GM12801 (cell line): Measurements from ENCODE around the gene TMEM107.

Experiments
- TF ChIP-seq, protein P1 (sequence below): IDR thresholded peaks from one replicate; pipeline ENCODE4 v1.5.1; 2011; ENCODE audit warnings: control low read depth; ENCODE audit not compliant: insufficient read length; ENCODE audit errors: extremely low read depth

Gene TMEM107

DNA sequence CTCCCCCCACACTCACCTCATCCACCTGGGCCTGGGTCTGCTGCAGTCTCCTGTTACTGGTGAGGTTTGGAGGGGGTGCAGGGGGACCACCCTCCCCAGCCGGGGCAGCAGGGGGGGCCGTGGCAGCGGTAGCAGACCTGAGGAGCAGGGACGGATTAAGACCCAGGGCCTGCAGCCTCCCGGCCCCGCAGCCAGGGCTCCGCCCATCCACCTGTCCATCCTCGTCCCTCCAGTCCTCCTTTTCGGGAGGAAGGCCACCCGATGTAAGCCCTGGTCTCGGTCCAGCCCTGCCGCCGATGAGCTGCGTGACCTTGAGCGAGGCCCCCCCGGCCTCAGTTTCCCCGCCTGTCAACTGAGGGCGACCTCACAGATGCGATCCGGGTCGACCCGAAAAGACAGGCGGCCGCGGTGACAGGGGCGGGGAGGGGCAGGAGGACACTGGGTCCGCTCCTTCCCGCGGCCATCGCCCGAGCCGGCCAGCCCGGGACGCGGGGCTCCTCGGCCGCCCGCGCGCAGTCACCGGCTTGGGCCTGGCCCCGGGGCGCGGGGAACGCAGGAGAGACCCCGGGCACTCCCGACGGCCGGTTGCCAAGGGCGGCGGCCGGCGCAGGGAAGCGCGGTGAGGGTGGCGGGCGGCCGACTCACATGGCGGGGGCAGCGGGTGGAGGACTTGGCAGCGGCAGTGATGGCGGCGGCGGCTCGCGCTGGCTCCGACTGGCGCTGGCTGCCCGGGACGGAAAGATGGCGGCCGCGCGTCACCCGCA lies 13.8 kb downstream of the TMEM107 start, which contains the start of gene VAMP2:
Gene VAMP2, minus strand, starts transcription at position 716 of the 764 bp plus-strand sequence. Its CDS starts 69 bp downstream, at position 647.
- TF ChIP-seq, protein P1, sequence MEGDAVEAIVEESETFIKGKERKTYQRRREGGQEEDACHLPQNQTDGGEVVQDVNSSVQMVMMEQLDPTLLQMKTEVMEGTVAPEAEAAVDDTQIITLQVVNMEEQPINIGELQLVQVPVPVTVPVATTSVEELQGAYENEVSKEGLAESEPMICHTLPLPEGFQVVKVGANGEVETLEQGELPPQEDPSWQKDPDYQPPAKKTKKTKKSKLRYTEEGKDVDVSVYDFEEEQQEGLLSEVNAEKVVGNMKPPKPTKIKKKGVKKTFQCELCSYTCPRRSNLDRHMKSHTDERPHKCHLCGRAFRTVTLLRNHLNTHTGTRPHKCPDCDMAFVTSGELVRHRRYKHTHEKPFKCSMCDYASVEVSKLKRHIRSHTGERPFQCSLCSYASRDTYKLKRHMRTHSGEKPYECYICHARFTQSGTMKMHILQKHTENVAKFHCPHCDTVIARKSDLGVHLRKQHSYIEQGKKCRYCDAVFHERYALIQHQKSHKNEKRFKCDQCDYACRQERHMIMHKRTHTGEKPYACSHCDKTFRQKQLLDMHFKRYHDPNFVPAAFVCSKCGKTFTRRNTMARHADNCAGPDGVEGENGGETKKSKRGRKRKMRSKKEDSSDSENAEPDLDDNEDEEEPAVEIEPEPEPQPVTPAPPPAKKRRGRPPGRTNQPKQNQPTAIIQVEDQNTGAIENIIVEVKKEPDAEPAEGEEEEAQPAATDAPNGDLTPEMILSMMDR, result no peak

DNA sequence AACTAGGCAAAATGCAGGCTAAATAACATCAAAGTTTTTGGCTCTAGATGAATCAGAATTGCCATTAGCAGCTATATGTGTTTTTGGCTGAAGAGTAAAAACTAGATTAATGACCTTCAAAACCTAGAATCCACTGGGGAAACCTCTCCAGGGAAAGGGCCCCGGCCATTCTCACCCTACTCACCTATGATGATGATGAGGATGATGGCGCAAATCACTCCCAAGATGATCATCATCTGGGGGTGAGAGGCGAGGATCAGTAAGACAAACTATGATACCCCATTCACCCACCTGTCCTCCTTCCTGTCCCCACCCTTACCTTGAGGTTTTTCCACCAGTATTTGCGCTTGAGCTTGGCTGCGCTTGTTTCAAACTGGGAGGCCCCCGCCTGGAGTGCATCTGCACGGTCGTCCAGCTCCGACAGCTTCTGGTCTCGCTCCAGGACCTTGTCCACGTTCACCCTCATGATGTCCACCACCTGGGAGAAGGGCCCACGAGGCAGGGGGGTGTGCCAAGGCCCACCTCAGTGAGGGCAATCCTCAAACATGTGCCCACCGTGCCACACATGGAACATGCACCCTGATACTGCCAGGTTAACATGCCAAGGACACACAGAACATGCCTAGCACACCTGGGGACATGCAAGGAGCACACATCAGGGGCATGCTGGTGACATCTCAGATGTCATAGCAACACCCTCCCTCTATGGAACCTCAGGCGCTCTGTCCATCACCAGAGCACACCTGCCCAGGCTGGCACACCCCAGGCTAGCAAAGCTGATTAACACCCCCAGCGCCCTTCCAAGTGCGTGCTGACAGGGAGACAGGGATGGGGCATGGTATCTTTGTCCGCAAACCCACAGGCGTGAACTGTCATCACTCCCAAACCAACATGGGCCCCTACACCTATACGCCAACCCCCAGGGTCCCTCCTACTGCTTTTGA lies 14.6 kb downstream of the TMEM107 start:
- TF ChIP-seq, protein P1, result no peak

DNA sequence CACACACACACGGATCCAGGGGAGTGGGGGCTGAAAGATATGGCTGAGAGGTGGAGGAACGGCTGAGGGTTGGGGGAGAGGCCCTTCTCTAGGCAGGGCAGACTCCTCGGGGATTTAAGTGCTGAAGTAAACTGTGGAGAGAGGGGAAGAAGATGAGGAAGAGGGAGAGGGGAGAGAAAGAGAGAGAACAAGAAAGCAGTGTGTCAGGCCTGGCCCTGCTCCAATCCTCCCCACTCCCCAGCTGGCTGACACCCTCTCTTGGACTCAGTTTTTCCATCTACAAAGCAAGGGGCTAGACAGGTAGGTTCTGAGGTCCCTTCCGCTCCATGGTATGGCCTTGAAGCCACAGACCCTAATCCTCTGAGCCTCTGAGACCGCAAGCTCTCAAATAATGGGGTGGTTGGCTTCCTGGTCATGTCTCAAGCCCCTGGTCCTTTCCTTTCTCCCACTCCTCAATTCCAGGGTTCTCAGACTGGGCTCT lies 15.4 kb downstream of the TMEM107 start:
- TF ChIP-seq, protein P1, result no peak

DNA sequence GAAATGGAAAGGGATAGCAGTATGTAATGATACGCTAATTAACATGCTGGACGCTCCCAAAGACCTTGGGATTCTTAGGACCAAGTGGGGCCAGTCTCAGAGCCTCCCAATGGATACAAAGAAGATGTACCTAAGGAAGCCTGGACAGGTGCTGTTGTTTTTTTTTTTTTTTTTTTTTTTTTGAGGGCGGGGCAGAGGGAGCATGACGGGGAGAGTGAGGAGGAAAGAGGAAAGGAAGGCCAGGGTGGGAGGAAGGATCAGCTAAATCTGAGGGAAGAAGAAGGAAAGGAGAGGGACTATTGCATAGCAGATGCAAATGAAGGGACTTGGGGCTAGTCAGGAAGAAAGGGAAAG lies 16.0 kb downstream of the TMEM107 start:
- TF ChIP-seq, protein P1, result no peak

DNA sequence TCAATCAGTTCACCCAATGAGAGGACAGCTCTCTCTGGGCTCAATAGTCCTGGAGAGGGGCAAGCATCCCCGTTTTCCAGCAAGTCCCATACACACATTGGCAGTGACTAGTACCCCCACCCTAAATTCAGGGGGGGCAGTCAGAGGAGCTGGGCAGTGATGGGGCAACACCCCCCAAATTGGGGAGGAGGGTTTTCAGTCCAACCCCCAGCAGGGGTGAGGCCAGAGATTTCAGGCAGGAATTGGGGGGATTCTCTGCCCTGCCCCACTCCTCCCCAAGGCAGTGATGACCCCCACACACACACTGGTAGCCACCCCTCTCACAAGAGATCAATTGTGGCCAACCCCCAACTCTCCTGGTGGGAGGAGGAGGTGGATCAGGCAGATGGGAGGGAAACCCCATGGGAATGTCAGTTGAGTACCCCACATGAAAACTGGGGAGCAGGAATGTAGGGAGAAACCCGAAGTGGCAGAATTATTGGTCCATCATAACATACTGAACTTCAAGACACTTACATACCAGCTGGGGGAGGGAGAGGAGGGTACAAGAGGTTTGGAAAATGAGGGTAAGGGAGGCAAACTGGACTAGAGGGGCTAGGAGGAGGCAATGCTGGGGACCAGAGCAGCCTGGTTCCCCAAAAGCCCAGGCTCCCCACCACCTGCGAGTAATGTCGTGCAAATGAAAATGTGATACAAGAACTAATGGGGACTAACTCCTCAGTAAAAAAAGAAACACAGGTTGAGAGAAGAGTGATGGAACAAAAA lies 16.5 kb downstream of the TMEM107 start:
- TF ChIP-seq, protein P1, result no peak

DNA sequence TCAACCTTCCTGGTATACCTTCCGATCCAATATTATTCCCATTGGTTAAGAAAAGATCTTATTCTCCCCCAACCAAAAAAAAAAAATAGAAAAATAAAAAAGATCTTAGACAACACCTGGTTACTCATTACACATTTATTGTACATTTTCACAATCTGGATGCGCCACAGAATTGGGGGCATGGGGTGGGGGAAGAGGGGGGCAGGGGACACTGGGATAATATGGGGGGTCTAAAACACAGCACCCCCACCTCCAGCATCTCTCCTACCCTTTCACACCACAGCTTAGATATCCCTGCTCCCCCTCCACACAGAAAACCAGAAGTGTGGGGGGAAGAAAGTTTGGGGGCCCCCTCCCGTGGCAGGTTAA lies 17.2 kb downstream of the TMEM107 start:
- TF ChIP-seq, protein P1, result no peak
